GM12892 (cell line): Measurements from ENCODE around the gene NR1H4.

Experiments used
- POLR2A ChIP-seq: IDR thresholded peaks from 2 replicates; pipeline ENCODE4 v1.6.1; 2011; ENCODE audit warnings: low read depth, low read length, control low read depth
- POLR2AphosphoS5 ChIP-seq: IDR thresholded peaks from 2 replicates; pipeline ENCODE4 v1.6.1; 2011; ENCODE audit warnings: low read depth, low read length, control low read depth

GRCh38 chr12:100566887-100567637 is 93.4 kb downstream of the NR1H4 start:
- no peak for TF ChIP-seq POLR2AphosphoS5
- TF ChIP-seq POLR2A: no peak
